ENCODE measurements around the gene PALD1. TPM values are rescaled to one million over a fixed set of nuclear protein-coding genes. Genes with fewer than 3 reads are reported as not detected.

PALD1 gene
- polyA plus RNA-seq, 1 experiment, result 0.17 TPM

DNA sequence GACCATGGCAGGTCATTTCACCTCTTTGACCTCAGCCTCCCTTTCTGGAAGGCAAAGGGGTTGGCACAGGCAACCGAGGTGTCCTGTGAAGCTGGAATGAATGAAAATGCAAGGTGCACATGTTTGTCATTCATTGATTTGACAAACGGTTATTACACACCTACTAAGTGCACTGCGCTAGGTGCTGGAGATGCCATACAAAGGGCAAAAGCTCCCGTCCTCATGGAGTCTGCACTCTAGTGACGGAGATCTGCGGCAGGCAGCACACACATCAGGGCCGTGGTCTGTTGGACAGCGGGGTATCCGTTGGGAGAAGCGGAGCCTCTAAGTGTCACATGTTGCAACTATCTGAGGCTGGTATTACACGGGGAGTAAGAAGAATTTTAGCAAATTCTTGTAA, 79.7 kb downstream of the PALD1 start:
- no peak for DNase-seq (ENCODE audit: low read depth, low spot score)

DNA sequence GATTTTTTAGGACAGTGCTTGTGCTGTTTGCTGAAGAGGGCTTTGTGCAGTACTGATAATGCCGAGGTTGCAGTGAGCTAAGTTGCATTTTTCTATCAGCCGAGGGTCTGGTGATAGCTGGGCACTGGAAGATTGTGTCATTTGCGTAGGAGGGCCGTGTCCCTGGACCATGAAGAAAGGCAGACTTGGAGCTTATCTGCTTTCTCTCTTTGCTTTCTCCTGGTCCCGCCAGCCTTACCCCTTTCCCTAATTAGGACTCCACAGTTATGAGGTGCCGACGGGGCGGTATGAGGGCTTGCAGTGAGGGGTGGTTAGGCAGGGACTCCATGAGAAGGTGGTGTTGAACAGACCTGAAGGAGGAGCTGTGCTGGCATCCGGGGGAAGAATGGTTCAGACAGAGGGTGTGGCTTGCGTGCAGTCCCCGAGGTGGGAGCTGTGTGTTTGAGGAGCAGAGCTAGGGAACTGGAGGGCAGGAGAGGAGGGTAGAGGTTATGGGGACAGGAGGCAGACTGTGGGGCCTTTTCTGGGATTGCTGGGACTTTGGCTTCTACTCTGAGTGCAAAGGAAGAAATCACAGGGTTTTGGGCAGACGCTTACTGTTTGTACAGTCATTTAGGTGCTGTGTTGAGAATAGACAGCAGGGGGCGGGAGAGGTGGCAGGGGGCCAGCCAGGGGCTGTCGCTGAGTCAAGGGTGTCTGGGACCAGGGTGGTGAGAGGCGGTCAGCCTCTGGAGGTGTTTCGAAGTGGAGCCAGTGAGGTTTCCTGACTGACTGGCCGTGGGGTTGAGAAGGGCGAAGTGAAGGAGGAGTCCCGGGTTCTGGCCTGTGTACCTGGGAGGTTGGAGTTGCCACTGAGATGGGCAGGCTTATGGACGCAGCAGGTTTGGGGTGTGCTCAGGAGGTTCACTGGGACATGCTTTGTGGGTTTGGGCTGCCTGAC, 80.6 kb downstream of the PALD1 start:
- no peaks in the 10 kb centered on the region for H3K9me3 ChIP-seq (ENCODE audit: control insufficient read depth, insufficient read depth, low read length)
- H3K4me3 ChIP-seq (ENCODE audit: low read depth, low read length), result 0 out of 2 replicates have a peak overlapping the region, but pooled peaks have one; percentile 17
- ChIA-PET CTCF (interaction anchor here (0.6 to 5.3 kb wide), 22 partner anchors 9 to 325 kb away, joined by 3 to 59 read pairs (median 4); no protein-coding TSS in a partner anchor), POLR2A (interaction anchor here (0.6 kb wide), 1 partner anchor 114 kb away, joined by 4 read pairs; no protein-coding TSS in a partner anchor)
- TF ChIP-seq, protein P1, sequence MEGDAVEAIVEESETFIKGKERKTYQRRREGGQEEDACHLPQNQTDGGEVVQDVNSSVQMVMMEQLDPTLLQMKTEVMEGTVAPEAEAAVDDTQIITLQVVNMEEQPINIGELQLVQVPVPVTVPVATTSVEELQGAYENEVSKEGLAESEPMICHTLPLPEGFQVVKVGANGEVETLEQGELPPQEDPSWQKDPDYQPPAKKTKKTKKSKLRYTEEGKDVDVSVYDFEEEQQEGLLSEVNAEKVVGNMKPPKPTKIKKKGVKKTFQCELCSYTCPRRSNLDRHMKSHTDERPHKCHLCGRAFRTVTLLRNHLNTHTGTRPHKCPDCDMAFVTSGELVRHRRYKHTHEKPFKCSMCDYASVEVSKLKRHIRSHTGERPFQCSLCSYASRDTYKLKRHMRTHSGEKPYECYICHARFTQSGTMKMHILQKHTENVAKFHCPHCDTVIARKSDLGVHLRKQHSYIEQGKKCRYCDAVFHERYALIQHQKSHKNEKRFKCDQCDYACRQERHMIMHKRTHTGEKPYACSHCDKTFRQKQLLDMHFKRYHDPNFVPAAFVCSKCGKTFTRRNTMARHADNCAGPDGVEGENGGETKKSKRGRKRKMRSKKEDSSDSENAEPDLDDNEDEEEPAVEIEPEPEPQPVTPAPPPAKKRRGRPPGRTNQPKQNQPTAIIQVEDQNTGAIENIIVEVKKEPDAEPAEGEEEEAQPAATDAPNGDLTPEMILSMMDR (IDR thresholded peaks at IDR 0.05; ENCODE audit: low read depth, low read length), result peak; percentile 61
- peaks cover 2% of the 10 kb centered on the region for H3K27me3 ChIP-seq (ENCODE audit: control insufficient read depth, insufficient read depth, low read length)
- H3K27ac ChIP-seq (ENCODE audit: low read depth, low read length), result peak overlapping the region; percentile 21
- peak; percentile 18 for DNase-seq (ENCODE audit: low read depth, low spot score)

More for the DNA sequence above, 79.7 kb downstream of the PALD1 start:
- CTCF ChIA-PET, result interaction anchor here (0.6 to 5.3 kb wide), 11 partner anchors 9 to 326 kb away, joined by 3 to 59 read pairs (median 5); no protein-coding TSS in a partner anchor
- no peak overlapping the region for H3K27ac ChIP-seq (ENCODE audit: low read depth, low read length)
- no peaks in the 10 kb centered on the region for H3K9me3 ChIP-seq (ENCODE audit: control insufficient read depth, insufficient read depth, low read length)
- POLR2A ChIA-PET, result no interaction called here
- TF ChIP-seq, protein P1 (IDR thresholded peaks at IDR 0.05; ENCODE audit: low read depth, low read length), result no peak
- H3K4me3 ChIP-seq (ENCODE audit: low read depth, low read length), result no peak overlapping the region
- peaks cover 2% of the 10 kb centered on the region for H3K27me3 ChIP-seq (ENCODE audit: control insufficient read depth, insufficient read depth, low read length)

DNA sequence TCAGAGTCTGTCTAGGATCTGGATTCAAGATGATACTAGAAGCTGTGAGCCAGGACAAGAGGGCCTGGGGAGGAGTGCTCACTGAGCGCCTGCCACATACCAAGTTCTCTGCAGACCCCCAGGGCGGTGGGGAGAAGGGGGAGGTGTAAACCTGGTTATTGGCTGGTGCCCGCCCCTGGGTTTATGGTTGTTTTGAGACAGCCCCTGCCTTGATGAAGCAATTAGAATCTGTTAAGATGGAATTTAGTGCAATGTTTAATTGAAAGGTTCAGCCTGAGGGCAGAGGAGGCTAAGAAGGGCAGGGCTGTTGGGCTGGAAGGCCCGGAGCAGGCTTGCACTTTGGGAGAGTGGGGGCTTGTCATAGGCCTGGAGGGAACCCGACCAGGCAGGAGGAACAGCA, 81.3 kb downstream of the PALD1 start:
- POLR2A ChIA-PET, result interaction anchor here (0.7 kb wide), 1 partner anchor 93 kb away, joined by 3 read pairs; no protein-coding TSS in a partner anchor
- H3K9me3 ChIP-seq (ENCODE audit: control insufficient read depth, insufficient read depth, low read length), result no peaks in the 10 kb centered on the region
- CTCF ChIA-PET, result interaction anchor here (0.6 to 5.3 kb wide), 12 partner anchors 10 to 320 kb away, joined by 3 to 59 read pairs (median 4); no protein-coding TSS in a partner anchor
- no peak for DNase-seq (ENCODE audit: low read depth, low spot score)
- no peak overlapping the region for H3K4me3 ChIP-seq (ENCODE audit: low read depth, low read length)
- peaks cover 2% of the 10 kb centered on the region for H3K27me3 ChIP-seq (ENCODE audit: control insufficient read depth, insufficient read depth, low read length)
- TF ChIP-seq, protein P1 (IDR thresholded peaks at IDR 0.05; ENCODE audit: low read depth, low read length), result no peak
- no peak overlapping the region for H3K27ac ChIP-seq (ENCODE audit: low read depth, low read length)

DNA sequence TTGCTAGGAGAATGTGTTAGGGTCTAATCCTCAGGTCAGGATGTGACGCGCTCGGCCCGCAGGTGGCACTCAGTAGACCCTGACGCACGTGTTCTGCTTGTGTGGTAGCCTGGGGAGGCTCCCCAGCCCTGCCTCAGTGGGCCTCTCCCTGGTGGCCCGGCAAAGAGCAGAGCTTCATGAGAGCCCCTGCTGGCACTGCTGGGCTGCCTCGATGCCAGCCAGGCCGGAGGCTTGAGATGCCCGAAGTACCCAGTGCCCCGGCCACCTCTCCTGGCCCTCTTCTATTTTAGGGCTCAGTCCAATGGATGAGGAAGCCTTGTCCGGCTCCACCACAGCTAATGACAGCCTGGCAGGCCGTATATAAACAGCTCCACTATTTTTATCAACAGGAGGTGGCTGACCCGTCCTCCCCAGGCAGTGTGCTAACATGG, 82.0 kb downstream of the PALD1 start:
- ChIA-PET POLR2A (interaction anchor here (0.7 kb wide), 1 partner anchor 92 kb away, joined by 3 read pairs; no protein-coding TSS in a partner anchor), CTCF (interaction anchor here (0.6 to 5.3 kb wide), 9 partner anchors 10 to 319 kb away, joined by 3 to 59 read pairs (median 4); no protein-coding TSS in a partner anchor)
- H3K9me3 ChIP-seq (ENCODE audit: control insufficient read depth, insufficient read depth, low read length), result no peaks in the 10 kb centered on the region
- no peak overlapping the region for H3K4me3 ChIP-seq (ENCODE audit: low read depth, low read length)
- H3K27ac ChIP-seq (ENCODE audit: low read depth, low read length), result no peak overlapping the region
- no peak for DNase-seq (ENCODE audit: low read depth, low spot score)
- H3K27me3 ChIP-seq (ENCODE audit: control insufficient read depth, insufficient read depth, low read length), result peaks cover 2% of the 10 kb centered on the region
- TF ChIP-seq, protein P1 (IDR thresholded peaks at IDR 0.05; ENCODE audit: low read depth, low read length), result no peak

Measured in AG04450 (cell line).